Lung microvascular endothelial cell (primary cell): ENCODE measurements around the gene COL26A1. TPM values are rescaled to one million over a fixed set of nuclear protein-coding genes. Genes with fewer than 3 reads are reported as not detected.
"Not testable (repeated sequence)": the region's sequence is repeated elsewhere in the genome, so short reads cannot be mapped to it uniquely, and the experiment has no call there.

ENCODE experiments used
- DNase-seq, 2 donors: peaks; one replicate each; pipeline versions ENCODE4 v3.0.0 to v3.0.0-alpha.2; 2010; ENCODE audit warnings: low read depth in 2 of 2
- total RNA-seq: library from RNA; depleted of rRNA; stranded (reverse); fragments of >200 nt; gene quantifications from 2 replicates; pipeline ENCODE4 v1.2.1, GENCODE V29; 2014

COL26A1 gene
- total RNA-seq, 1 donor from 2014 or later, result not detected

DNA sequence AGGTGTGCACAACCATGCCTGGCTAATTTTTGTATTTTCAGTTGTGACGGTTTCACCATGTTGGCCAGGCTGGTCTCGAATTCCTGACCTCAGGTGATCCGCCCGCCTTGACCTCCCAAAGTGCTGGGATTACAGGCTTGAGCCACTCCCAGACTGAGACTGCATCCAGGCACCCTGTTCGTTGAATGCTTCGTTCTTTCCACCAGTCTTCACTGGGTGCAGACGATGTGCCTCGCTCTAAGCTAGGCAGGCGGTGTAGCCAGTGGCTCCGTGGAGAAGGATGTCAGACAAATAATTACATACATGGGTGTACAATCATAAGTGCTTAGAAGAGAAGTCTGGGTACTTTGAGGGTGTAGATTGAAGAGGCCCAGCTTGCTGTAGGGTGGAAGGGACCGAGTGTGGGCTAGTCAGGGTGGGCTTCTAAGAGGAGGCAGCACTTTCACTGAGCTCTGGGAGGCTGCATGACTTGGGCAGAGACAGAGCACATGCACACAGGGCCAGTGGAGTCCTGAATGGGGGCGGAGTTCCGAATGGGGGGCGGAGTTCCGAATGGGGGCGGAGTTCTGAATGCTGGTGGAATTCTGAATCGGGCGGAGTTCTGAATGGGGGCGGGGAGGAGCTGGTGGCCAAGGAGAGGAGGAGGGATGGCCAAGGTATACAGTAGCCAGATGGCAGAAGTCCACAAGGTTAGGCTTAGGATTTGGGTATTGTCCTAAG is 74.3 kb downstream of the COL26A1 start:
- DNase-seq, result no peak

- DNase-seq, result no peak
These were observed 79.2 kb downstream of the COL26A1 start for GRCh38 chr7:101441890-101442289.

- no peak for DNase-seq
These were observed 79.9 kb downstream of the COL26A1 start for GRCh38 chr7:101442426-101443070.

DNA sequence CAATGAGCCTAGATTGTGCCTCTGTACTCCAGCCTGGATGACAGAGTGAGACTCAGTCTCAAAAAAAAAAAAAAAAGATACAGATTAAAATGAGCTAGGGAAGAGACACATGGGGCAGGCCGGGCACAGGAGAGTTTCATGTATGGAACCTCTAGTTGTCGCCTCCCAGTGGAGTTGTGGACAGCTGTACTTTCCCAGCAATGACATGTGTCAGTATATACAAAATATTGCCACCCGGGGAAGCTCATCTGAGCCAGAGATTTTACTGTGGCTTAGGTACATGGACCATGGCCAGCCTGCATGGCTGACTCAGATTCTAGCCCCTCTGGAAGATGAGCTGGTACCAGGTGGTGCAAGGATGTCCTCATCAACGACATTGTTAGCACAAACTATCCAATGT is 87.4 kb downstream of the COL26A1 start:
- DNase-seq, result no peak

- no peak for DNase-seq
These were observed 90.9 kb downstream of the COL26A1 start for GRCh38 chr7:101453617-101454016.

DNA sequence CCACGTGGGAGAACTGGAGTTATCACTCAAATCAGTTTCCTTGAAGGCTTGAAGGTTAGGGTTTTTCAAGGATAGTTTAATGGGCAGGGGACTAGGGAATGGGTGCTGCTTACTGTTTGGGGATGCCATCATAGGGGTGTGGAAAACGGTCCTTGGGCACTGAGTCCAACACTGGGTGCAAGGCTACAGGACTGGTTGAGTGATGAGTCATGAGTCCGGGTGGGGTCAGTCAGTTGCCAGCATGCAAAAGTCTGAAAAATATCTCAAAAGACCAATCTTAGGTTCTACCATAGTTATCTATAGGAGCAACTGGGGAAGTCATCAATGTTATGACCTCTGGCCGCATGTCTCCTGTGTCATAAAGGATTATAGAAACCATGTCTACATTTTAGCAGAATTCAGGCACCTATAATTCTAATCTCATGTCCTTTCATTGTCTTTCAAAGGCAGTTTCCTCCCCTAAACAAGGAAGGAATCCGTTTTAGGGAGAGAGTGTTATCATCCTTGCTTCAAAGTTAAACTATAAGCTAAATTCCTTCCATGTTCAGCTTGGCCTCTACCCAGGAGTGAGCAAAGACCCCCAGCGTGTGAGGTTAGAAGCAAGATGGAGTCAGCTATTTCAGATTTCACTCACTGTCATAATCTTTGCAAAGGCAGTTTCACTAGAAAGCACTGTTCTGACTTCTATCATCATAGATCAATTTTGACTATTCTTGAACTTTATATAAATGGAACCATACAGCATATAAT is 94.5 kb downstream of the COL26A1 start:
- DNase-seq, result no peak

DNA sequence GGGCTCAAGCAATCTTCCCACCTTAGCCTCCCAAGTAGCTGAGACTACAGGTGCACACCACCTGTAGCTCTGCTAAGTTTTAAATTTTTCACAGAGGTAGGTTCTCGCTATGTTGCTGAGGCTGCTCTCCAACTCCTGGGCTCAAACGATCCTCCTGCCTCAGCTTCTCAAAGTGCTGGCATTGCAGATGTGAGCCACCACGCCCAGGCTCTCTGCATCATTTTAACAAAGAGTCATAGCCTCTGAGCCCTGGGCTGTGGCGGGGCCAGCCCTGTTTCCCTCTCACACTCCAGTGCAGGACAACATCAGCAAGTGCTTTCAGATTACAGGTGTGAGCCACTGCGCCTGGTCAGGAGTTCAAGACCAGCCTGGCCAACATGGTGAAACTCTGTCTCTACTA is 102.5 kb downstream of the COL26A1 start:
- no peak for DNase-seq

GRCh38 chr7:101465576-101466196 is 103.0 kb downstream of the COL26A1 start:
- DNase-seq, result peak in 1 of 2 donors; percentile 39

DNA sequence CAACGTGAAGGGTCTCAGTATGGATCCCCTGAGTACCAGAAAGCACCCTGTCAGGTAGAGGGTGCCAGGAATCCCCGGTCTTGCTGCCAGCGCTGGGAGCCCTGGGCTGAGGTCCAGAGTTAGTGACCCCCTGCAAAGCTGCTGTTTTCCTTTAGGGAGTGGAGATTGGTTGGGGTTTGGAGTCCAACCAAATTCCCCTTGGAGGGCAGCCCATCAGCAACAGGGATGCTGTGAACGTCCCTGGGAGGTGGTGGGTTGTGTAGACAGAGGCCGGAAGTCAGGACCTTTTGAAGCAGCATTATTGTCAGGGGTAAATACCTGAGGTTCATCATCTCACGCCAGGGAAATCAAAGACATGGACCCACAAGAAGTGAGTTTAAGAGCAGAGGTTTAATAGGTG is 104.2 kb downstream of the COL26A1 start:
- DNase-seq, result no peak

DNA sequence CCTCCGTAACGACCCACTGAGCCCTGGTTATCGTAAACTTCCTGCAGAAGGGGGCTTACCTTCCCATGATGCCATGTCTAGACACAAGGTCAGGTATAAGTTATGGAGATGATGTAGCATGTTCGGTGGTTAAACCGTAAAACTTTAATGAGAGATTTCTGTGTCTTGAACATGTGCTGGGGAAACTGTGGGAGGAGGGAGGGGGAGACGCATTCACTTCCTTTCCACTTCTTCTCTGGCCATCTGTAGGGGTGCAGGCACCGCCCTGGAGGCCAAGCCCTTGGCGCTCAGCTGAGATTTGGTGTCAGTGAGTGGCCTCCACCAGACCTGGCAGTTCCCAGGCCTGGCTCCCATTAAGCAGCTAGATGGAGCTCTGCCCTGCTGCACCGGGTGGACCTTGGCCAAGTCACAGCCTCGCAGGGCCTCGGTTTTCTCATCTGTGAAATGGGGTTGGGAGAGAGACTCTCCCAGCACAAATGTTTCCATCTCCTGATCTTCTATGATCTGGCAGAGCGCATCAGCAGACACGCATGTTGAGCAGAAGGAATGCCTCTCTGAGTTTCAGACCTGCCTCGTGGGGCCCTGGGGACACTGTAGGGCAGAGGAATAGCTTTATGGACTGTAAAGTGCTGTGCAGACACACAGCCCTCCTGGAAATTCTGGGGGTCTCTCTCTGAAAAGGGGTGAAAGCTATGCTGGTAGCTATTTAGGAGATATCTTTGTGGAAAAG is 106.0 kb downstream of the COL26A1 start:
- no peak for DNase-seq

- no peak for DNase-seq
These were observed 108.2 kb downstream of the COL26A1 start for GRCh38 chr7:101470668-101471487.

DNA sequence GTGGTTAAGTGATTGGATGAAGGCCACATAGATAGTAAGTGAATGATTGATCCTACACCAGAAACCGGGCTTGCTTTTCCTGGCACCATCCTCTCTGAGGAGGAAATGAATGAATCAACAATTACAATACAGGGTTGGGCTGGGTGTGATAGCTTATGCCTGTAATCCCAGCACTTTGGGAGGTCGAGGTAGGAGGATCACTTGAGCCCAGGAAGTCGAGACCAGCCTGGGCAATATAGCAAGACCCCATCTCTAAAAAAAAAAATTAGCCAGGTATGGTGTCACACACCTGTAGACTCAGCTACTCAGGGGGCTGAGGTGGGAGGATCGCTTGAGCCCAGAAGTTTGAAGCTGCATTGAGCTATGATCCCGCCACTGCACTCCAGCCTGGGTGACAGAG is 111.5 kb downstream of the COL26A1 start:
- DNase-seq, result no peak

DNA sequence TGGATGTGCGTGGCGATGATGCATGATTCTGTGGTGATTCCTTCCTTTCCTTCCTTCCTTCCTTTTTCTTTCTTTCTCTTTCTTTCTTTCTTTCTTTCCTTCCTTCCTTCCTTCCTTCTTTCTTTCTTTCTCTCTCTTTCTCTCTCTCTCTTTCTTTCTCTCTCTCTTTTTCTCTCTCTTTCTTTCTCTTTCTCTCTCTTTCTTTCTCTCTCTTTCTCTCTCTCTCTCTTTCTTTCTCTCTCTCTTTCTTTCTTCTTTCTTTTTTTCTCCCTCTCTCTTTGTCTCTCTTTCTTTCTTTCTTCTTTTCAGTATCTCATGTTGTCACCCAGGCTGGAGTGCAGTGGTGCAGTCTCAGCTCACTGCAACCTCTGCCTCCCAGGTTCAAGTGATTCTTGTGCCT is 113.0 kb downstream of the COL26A1 start:
- not testable (repeated sequence) for DNase-seq

- DNase-seq, result no peak
These were observed 116.5 kb downstream of the COL26A1 start for GRCh38 chr7:101479217-101479616.

DNA sequence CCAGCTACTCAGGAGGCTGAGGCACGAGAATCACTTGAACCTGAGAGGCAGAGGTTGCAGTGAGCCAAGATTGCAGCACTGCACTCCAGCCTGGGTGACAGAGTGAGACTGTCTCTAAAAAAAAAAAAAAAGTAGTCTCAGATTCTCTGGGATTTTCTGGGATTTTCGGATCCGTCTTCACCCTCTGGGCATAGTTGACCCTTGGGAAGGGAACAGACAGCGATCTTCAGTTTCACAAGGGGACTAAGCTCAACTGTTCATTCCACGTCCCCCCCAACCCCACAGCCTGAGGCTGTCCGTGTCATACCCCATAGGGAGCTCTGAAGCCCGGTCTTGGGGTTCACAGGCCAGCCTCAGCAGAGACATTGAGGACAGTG is 123.4 kb downstream of the COL26A1 start:
- not testable (repeated sequence) for DNase-seq

DNA sequence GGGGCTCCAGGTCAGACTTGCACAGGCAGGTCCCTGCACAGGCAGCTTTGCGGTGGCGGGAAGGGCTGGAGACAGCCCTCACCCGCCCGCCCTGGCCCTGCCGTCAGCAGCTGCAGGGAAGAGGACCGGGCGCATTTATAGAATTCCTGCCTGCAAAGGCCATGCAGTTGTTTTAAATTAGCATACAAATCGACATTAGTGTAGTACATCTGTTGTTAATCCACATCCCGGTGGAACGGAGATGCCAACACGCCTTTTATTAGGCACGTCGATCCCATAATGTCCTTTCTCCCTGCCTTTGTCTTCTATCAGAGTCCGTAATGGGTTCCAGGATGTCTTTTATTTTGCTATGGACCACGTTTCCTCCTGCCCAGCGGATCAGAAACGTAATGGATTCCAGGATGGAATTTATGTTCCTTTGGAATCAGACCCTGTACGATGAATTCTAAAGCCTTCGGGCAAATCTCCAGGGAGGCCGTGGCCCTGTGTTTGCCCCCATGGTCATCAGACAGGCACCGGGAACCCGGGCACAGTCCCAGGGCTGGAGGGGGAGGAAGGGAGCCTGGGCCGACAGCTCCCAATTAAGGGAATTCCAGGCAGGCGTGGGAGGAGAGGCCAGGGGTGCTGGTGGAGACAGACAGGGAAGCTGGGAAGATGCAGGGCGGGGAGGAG is 123.9 kb downstream of the COL26A1 start:
- DNase-seq, result no peak

DNA sequence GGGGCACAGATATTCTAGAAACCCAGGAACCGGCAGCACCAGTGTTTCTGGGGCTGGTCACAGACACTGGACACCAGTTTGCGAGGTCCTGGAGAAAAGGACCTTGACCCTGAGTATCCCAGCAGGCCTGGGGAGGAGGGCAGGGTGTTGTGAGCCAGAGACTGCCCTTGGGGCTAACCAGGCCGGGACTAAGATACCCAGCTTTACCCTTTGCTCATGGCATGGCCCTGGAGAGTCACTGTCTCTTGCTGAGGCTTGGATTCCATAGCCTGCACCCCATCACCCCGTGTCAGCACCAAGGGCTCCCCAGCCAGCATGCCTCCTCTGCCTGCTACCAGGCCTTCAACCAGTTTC is 124.4 kb downstream of the COL26A1 start:
- DNase-seq, result no peak

- no peak for DNase-seq
These were observed 125.1 kb downstream of the COL26A1 start for GRCh38 chr7:101487753-101488152.

- no peak for DNase-seq
These were observed 126.3 kb downstream of the COL26A1 start for GRCh38 chr7:101488826-101489572.
